H1 (cell line): ENCODE measurements around the gene SH3RF3. TPM values are rescaled to one million over a fixed set of nuclear protein-coding genes. Genes with fewer than 3 reads are reported as not detected.

Source experiments
- CTCF ChIA-PET: fragments of 300-600 bp; sonication (Branson Sonifier 250); formaldehyde crosslinking; loops from one replicate; lab custom pipeline; 2021; ENCODE audit not compliant: partially characterized antibody; lab: Charles Lee
- POLR2A ChIA-PET: fragments of 300-600 bp; sonication (Branson Sonifier 250); formaldehyde crosslinking; loops from one replicate; lab custom pipeline; 2021; ENCODE audit warnings: inconsistent platforms; ENCODE audit not compliant: partially characterized antibody; lab: Charles Lee
- DNase-seq, 2 experiments: peaks; one replicate each; pipeline versions ENCODE4 v3.0.0 to v3.0.0-alpha.2; 2010 to 2022; ENCODE audit warnings: low spot score in 2 of 2, low read depth in 1 of 2, mixed read lengths in 1 of 2
- FAIRE-seq: peaks from 2 replicates; lab custom pipeline; 2011; peaks lifted over from hg19 to GRCh38; lab: Jason Lieb, UNC
- H2AFZ ChIP-seq: 2 replicates; pipeline ENCODE4 v1.8.1; 2012; ENCODE audit warnings: low read length, inconsistent platforms
- H2AK5ac ChIP-seq: 2 replicates; pipeline ENCODE4 v1.6.1; 2013; ENCODE audit warnings: low read depth, low read length
- H2BK120ac ChIP-seq: replicated peaks from 2 replicates; pipeline ENCODE3; 2013; ENCODE audit warnings: low read depth, low read length, inconsistent platforms
- H2BK12ac ChIP-seq: 2 replicates; pipeline ENCODE4 v1.6.1; 2013; ENCODE audit warnings: low read depth, low read length
- H2BK15ac ChIP-seq: 2 replicates; pipeline ENCODE4 v1.6.1; 2013; ENCODE audit warnings: low read length
- H2BK20ac ChIP-seq: 2 replicates; pipeline ENCODE4 v1.6.1; 2013; ENCODE audit warnings: low read length
- H2BK5ac ChIP-seq: 2 replicates; pipeline ENCODE4 v1.6.1; 2013; ENCODE audit warnings: low read depth, low read length
- H3K14ac ChIP-seq: 2 replicates; pipeline ENCODE4 v1.6.1; 2013; ENCODE audit warnings: inconsistent platforms; ENCODE audit not compliant: insufficient read length
- H3K18ac ChIP-seq: 2 replicates; pipeline ENCODE4 v1.6.1; 2013; ENCODE audit warnings: low read length; ENCODE audit errors: extremely low read depth
- H3K23ac ChIP-seq: 2 replicates; pipeline ENCODE4 v1.6.1; 2013; ENCODE audit warnings: inconsistent platforms; ENCODE audit not compliant: insufficient read length
- H3K23me2 ChIP-seq: 2 replicates; pipeline ENCODE4 v1.6.1; 2013; ENCODE audit warnings: low read depth, low read length
- H3K27ac ChIP-seq: 2 replicates; pipeline ENCODE4 v1.6.1; 2011; ENCODE audit warnings: low read depth, low read length, inconsistent platforms
- H3K27me3 ChIP-seq, 4 experiments: replicated peaks in 1 of 4; 1 replicate in 1 of 4; 2 replicates in 3 of 4; pipeline versions ENCODE4 v1.6.1 to v1.8.1; 2011 to 2013; ENCODE audit warnings: low read length in 3 of 4, mild to moderate bottlenecking in 3 of 4, inconsistent platforms in 2 of 4, mixed read lengths in 2 of 4, moderate library complexity in 1 of 4; ENCODE audit not compliant: control insufficient read depth in 3 of 4, insufficient read depth in 3 of 4; ENCODE audit errors: extremely low read depth in 1 of 4
- H3K36me3 ChIP-seq, 4 experiments: 2 replicates each; pipeline versions ENCODE4 v1.6.1 to v1.8.1; 2011 to 2013; ENCODE audit warnings: mild to moderate bottlenecking in 4 of 4, low read length in 3 of 4, moderate library complexity in 2 of 4, control low read depth in 1 of 4, inconsistent platforms in 1 of 4; ENCODE audit not compliant: insufficient read depth in 4 of 4, control insufficient read depth in 2 of 4
- H3K4ac ChIP-seq: replicated peaks from 2 replicates; pipeline ENCODE3; 2013; ENCODE audit warnings: low read length, low read depth, mixed read lengths, inconsistent platforms; ENCODE audit not compliant: insufficient read length
- H3K4me1 ChIP-seq, 4 experiments: replicated peaks in 1 of 4; 1 replicate in 1 of 4; 2 replicates in 3 of 4; pipeline versions ENCODE4 v1.6.1 to v1.8.1; 2011 to 2013; ENCODE audit warnings: low read length in 3 of 4, inconsistent platforms in 2 of 4, mixed read lengths in 1 of 4; ENCODE audit not compliant: insufficient read depth in 4 of 4, control insufficient read depth in 3 of 4
- H3K4me2 ChIP-seq, 2 experiments: 2 replicates each; pipeline versions ENCODE4 v1.6.1 to v1.8.1; 2011 to 2013; ENCODE audit warnings: low read depth in 2 of 2, low read length in 2 of 2, control low read depth in 1 of 2, inconsistent platforms in 1 of 2, mild to moderate bottlenecking in 1 of 2; ENCODE audit not compliant: insufficient read depth in 1 of 2
- H3K4me3 ChIP-seq, 4 experiments: fragments of 200-600, 300-600 bp in 1 of 4; sonication (generic), shearing (Covaris generic), sonication (Bioruptor Twin) in 1 of 4; 2 replicates each; pipeline versions ENCODE4 v1.5.1 to v1.8.1; 2011 to 2016; ENCODE audit warnings: low read length in 4 of 4, low read depth in 3 of 4, control low read depth in 2 of 4, inconsistent platforms in 2 of 4, mild to moderate bottlenecking in 2 of 4, mixed read lengths in 1 of 4, moderate library complexity in 1 of 4; ENCODE audit not compliant: insufficient read depth in 2 of 4; ENCODE audit errors: extremely low read depth in 1 of 4
- H3K56ac ChIP-seq: replicated peaks from 2 replicates; pipeline ENCODE3; 2013; ENCODE audit warnings: low read depth, mild to moderate bottlenecking, mixed read lengths, low read length, inconsistent platforms; ENCODE audit not compliant: insufficient read length
- H3K79me1 ChIP-seq: 2 replicates; pipeline ENCODE4 v1.6.1; 2013; ENCODE audit warnings: low read depth, low read length, control low read depth
- H3K79me2 ChIP-seq, 2 experiments: 2 replicates each; pipeline versions ENCODE4 v1.6.1 to v1.8.1; 2012 to 2013; ENCODE audit warnings: low read length in 2 of 2, mild to moderate bottlenecking in 2 of 2, inconsistent platforms in 1 of 2; ENCODE audit not compliant: insufficient read depth in 2 of 2, control insufficient read depth in 1 of 2
- H3K9ac ChIP-seq, 4 experiments: replicated peaks in 1 of 4; 1 replicate in 1 of 4; 2 replicates in 3 of 4; pipeline versions ENCODE4 v1.6.1 to v1.8.1; 2011 to 2013; ENCODE audit warnings: low read depth in 3 of 4, low read length in 3 of 4, control low read depth in 2 of 4, mild to moderate bottlenecking in 2 of 4, moderate library complexity in 2 of 4, inconsistent platforms in 1 of 4; ENCODE audit errors: extremely low read depth in 1 of 4
- H3K9me3 ChIP-seq, 2 experiments: 2 replicates each; pipeline versions ENCODE4 v1.6.1 to v1.8.1; 2012 to 2013; ENCODE audit warnings: mild to moderate bottlenecking in 2 of 2, moderate library complexity in 2 of 2, control low read depth in 1 of 2, inconsistent platforms in 1 of 2, low read depth in 1 of 2, low read length in 1 of 2, mixed read lengths in 1 of 2; ENCODE audit not compliant: insufficient read depth in 2 of 2
- H4K20me1 ChIP-seq, 2 experiments: replicated peaks in 1 of 2; 2 replicates each; pipeline versions ENCODE3 to v1.8.1; 2011 to 2013; ENCODE audit warnings: inconsistent platforms in 2 of 2, low read length in 2 of 2, mild to moderate bottlenecking in 1 of 2; ENCODE audit not compliant: insufficient read depth in 2 of 2, control insufficient read depth in 1 of 2
- H4K5ac ChIP-seq: 2 replicates; pipeline ENCODE4 v1.6.1; 2013; ENCODE audit warnings: low read length, low read depth, mixed read lengths, inconsistent platforms; ENCODE audit not compliant: insufficient read length
- H4K8ac ChIP-seq: 2 replicates; pipeline ENCODE4 v1.8.0; 2013; ENCODE audit warnings: mild to moderate bottlenecking, moderate library complexity, low read length, inconsistent platforms; ENCODE audit not compliant: insufficient read depth; ENCODE audit errors: extremely low read depth
- H4K91ac ChIP-seq: replicated peaks from 2 replicates; pipeline ENCODE3; 2013; ENCODE audit warnings: low read length, mixed read lengths, inconsistent platforms; ENCODE audit not compliant: insufficient read length
- WGBS, 2 experiments: shearing (Covaris generic) in 1 of 2; methylation state at CpG; one replicate each; pipeline versions ENCODE4 v1.1.6 to v1.1.7; 2013 to 2015; ENCODE audit warnings: low lambda C conversion rate in 2 of 2, mixed read lengths in 2 of 2, inconsistent platforms in 1 of 2, low coverage in 1 of 2, missing lambda C conversion rate in 1 of 2; ENCODE audit not compliant: insufficient replicate concordance in 2 of 2, insufficient coverage in 1 of 2, insufficient read length in 1 of 2; ENCODE audit errors: extremely low coverage in 1 of 2, missing lambda C conversion rate in 1 of 2; 5-methylcytosine and 5-hydroxymethylcytosine counted together
- polyA plus RNA-seq, 7 experiments: library from polyadenylated mRNA; depleted of rRNA in 3 of 7; stranded (reverse) in 5 of 7; unstranded in 2 of 7; fragments of >200 nt in 5 of 7; fragments of 200-250 nt in 2 of 7; gene quantifications; 1 replicate in 5 of 7; 2 replicates in 1 of 7; 4 replicates in 1 of 7; pipeline versions ENCODE4 v1.2.1 to v1.2.3, GENCODE V29; 2011 to 2013; ENCODE audit warnings: missing spikeins in 2 of 7, mixed read lengths in 2 of 7
- total RNA-seq: library from RNA; stranded (reverse); fragmentation: NEBNext Ultra II Directional; extraction: Animal tissue kit (Norgen Biotek cat#: 25700); gene quantifications from 2 replicates; pipeline ENCODE4 v1.2.1, GENCODE V29; 2021

The SH3RF3 gene
- total and polyA plus RNA-seq, 2 of the 8 experiments (the other 6 are each of a cell fraction or from before 2014, with no cell fraction given): 0.11 to 0.65 TPM

GRCh38 chr2:109501461-109501860, 372.5 kb downstream of the SH3RF3 start:
- no peak overlapping the region for H2BK15ac ChIP-seq
- no peak overlapping the region for H2BK20ac ChIP-seq
- no peak overlapping the region for H3K14ac ChIP-seq
- FAIRE-seq (no peak), DNase-seq (no peak)
- no peak overlapping the region for H3K4me3 ChIP-seq
- H4K20me1 ChIP-seq: no peaks in the 10 kb centered on the region
- no peaks in the 10 kb centered on the region for H3K23me2 ChIP-seq
- no peak overlapping the region for H2BK5ac ChIP-seq
- CTCF ChIA-PET: interaction anchor here (1.2 kb wide), 1 partner anchor 239 kb away, joined by 3 read pairs; no protein-coding TSS in a partner anchor
- no peak overlapping the region for H2AFZ ChIP-seq
- no peak overlapping the region for H3K27ac ChIP-seq
- H3K4me1 ChIP-seq: no peaks in the 10 kb centered on the region
- H3K4ac ChIP-seq: no peak overlapping the region
- H4K5ac ChIP-seq: no peak overlapping the region
- H3K27me3 ChIP-seq: no peaks in the 10 kb centered on the region
- H2BK12ac ChIP-seq: no peak overlapping the region
- no peak overlapping the region for H3K23ac ChIP-seq
- no peaks in the 10 kb centered on the region for H3K79me2 ChIP-seq
- POLR2A ChIA-PET: no interaction called here
- no peak overlapping the region for H2BK120ac ChIP-seq
- H3K4me2 ChIP-seq: no peak overlapping the region
- no peaks in the 10 kb centered on the region for H3K36me3 ChIP-seq
- peak overlapping the region; percentile 79; the same call in 1 of the 2 replicates for H4K8ac ChIP-seq
- no peak overlapping the region for H3K18ac ChIP-seq
- no peak overlapping the region for H3K56ac ChIP-seq
- H3K79me1 ChIP-seq: no peaks in the 10 kb centered on the region
- H2AK5ac ChIP-seq: no peak overlapping the region
- H3K9ac ChIP-seq: no peak overlapping the region
- 93% methylated on average over 16 of the region's 21 CpGs; no CpG with 5 or more reads in 1 of the 2 experiments for WGBS, 2 experiments
- H4K91ac ChIP-seq: no peak overlapping the region
- H3K9me3 ChIP-seq: no peaks in the 10 kb centered on the region
